Colonic mucosa (tissue), 4 donors: ENCODE data around the gene ZNF385B. TPM values are rescaled to one million over a fixed set of nuclear protein-coding genes. Genes with fewer than 3 reads are reported as not detected.

Experiments
- DNase-seq: peaks from one replicate; pipeline ENCODE4 v3.0.0-alpha.2; 2020
- H3K27ac ChIP-seq: fragments of 200-600 bp; one replicate; pipeline ENCODE4 v1.8.0; 2021
- H3K27me3 ChIP-seq: fragments of 200-600 bp; one replicate; pipeline ENCODE4 v1.8.0; 2021
- H3K36me3 ChIP-seq: fragments of 200-600 bp; one replicate; pipeline ENCODE4 v1.8.0; 2021
- H3K4me1 ChIP-seq: fragments of 200-600 bp; one replicate; pipeline ENCODE4 v1.8.0; 2021; ENCODE audit warnings: mild to moderate bottlenecking
- H3K4me3 ChIP-seq: fragments of 200-600 bp; one replicate; pipeline ENCODE4 v1.8.0; 2021
- H3K9ac ChIP-seq, 2 donors: one replicate each; pipeline ENCODE4 v1.7.0; 2013; ENCODE audit warnings: control low read depth in 2 of 2, low read depth in 2 of 2, low read length in 2 of 2
- H3K9me3 ChIP-seq: fragments of 200-600 bp; one replicate; pipeline ENCODE4 v1.8.0; 2021
- CTCF ChIP-seq: fragments of 200-600 bp; IDR thresholded peaks from one replicate; pipeline ENCODE4 v1.8.0; 2022; ENCODE audit warnings: antibody characterized with exemption, mild to moderate bottlenecking
- intact Hi-C: fragments of 100-400 bp; cut with DNase I; formaldehyde crosslinking; loops from one replicate; pipeline ENCODE4 v1.14.1; 2022
- total RNA-seq, 2 donors: library from RNA; stranded (reverse); fragmentation: NEBNext Ultra II Directional in 1 of 2; extraction: Animal tissue kit (Norgen Biotek cat#: 25700) in 1 of 2; gene quantifications; one replicate each; pipeline ENCODE4 v1.2.1, GENCODE V29; 2021
- donor health status: healthy.
- donor health status: DM: no; HTN: no; CAD: no.
- donor health status: DM: no; HTN: no; CAD: no.

ZNF385B gene
- total RNA-seq, 2 donors from 2014 or later: 0.10 to 0.69 TPM

GRCh38 chr2:179521944-179522343 lies 339.5 kb downstream of the ZNF385B start:
- TF ChIP-seq CTCF: no peak
- H3K4me1 ChIP-seq: no peaks in the 10 kb centered on the region
- H3K4me3 ChIP-seq: no peak overlapping the region
- intact Hi-C loops: no loop called here
- H3K27me3 ChIP-seq: no peaks in the 10 kb centered on the region
- H3K9ac ChIP-seq: no peak overlapping the region
- no peak for DNase-seq
- no peaks in the 10 kb centered on the region for H3K9me3 ChIP-seq
- no peak overlapping the region for H3K27ac ChIP-seq
- H3K36me3 ChIP-seq: no peaks in the 10 kb centered on the region

- Histone ChIP-seq H3K4me1 (no peaks in the 10 kb centered on the region), H3K36me3 (no peaks in the 10 kb centered on the region), H3K27ac (no peak overlapping the region), H3K9me3 (no peaks in the 10 kb centered on the region), H3K9ac (no peak overlapping the region), H3K4me3 (no peak overlapping the region), H3K27me3 (no peaks in the 10 kb centered on the region)
- intact Hi-C loops: no loop called here
- TF ChIP-seq CTCF: no peak
- no peak for DNase-seq
These were observed 342.6 kb downstream of the ZNF385B start for GRCh38 chr2:179518830-179519229.

GRCh38 chr2:179513181-179513580 lies 348.2 kb downstream of the ZNF385B start:
- intact Hi-C loops: no loop called here
- Histone ChIP-seq H3K4me3 (no peak overlapping the region), H3K4me1 (no peaks in the 10 kb centered on the region), H3K36me3 (no peaks in the 10 kb centered on the region), H3K9ac (no peak overlapping the region), H3K27ac (no peak overlapping the region), H3K27me3 (no peaks in the 10 kb centered on the region), H3K9me3 (no peaks in the 10 kb centered on the region)
- no peak for DNase-seq
- no peak for TF ChIP-seq CTCF

GRCh38 chr2:179512281-179513035 lies 349.0 kb downstream of the ZNF385B start:
- no peak overlapping the region for H3K9ac ChIP-seq
- no peaks in the 10 kb centered on the region for H3K36me3 ChIP-seq
- no peak overlapping the region for H3K27ac ChIP-seq
- no peak for DNase-seq
- intact Hi-C loops: no loop called here
- no peak for TF ChIP-seq CTCF
- no peaks in the 10 kb centered on the region for H3K27me3 ChIP-seq
- H3K4me3 ChIP-seq: no peak overlapping the region
- H3K9me3 ChIP-seq: no peaks in the 10 kb centered on the region
- H3K4me1 ChIP-seq: no peaks in the 10 kb centered on the region

GRCh38 chr2:179511105-179511789 lies 350.2 kb downstream of the ZNF385B start:
- no peak for DNase-seq
- Histone ChIP-seq H3K27ac (no peak overlapping the region), H3K4me3 (no peak overlapping the region), H3K9ac (no peak overlapping the region), H3K36me3 (no peaks in the 10 kb centered on the region), H3K27me3 (no peaks in the 10 kb centered on the region), H3K9me3 (no peaks in the 10 kb centered on the region), H3K4me1 (no peaks in the 10 kb centered on the region)
- intact Hi-C loops: no loop called here
- no peak for TF ChIP-seq CTCF
